Brain microvascular endothelial cell (primary cell): ENCODE results near the gene RUBCNL.

Source experiments
- DNase-seq: peaks from one replicate; pipeline ENCODE4 v3.0.0-alpha.2; 2020
- H3K27ac ChIP-seq: fragments of 250-450 bp; sonication (Bioruptor Pico); 2 replicates; pipeline ENCODE4 v1.5.1; 2020; ENCODE audit warnings: mild to moderate bottlenecking, moderate library complexity
- H3K27me3 ChIP-seq: fragments of 250-450 bp; sonication (Bioruptor Pico); replicated peaks from 2 replicates; pipeline ENCODE4 v1.5.1; 2020; ENCODE audit warnings: mild to moderate bottlenecking
- H3K36me3 ChIP-seq: fragments of 250-450 bp; sonication (Bioruptor Pico); replicated peaks from 2 replicates; pipeline ENCODE4 v1.5.1; 2020; ENCODE audit warnings: mild to moderate bottlenecking
- H3K4me3 ChIP-seq: 2 replicates; pipeline ENCODE4 v1.5.1; 2011; ENCODE audit warnings: low read depth, mild to moderate bottlenecking, control low read depth, low read length, moderate library complexity
- CTCF ChIP-seq: IDR thresholded peaks from 2 replicates; pipeline ENCODE4 v1.5.1; 2011; ENCODE audit warnings: low read depth, mild to moderate bottlenecking, moderate library complexity, low read length, control low read depth, inconsistent platforms; ENCODE audit errors: missing control alignments
- in situ Hi-C: cut with HindIII; loops from 2 replicates; pipeline ENCODE4 v1.10.0; 2017; ENCODE audit warnings: low sequenced_read_pairs, low pct_ligation_motif_present

RUBCNL gene

GRCh38 chr13:46295491-46296114, 91.4 kb downstream of the RUBCNL start:
- no peak for DNase-seq
- Histone ChIP-seq H3K4me3 (no peak overlapping the region), H3K36me3 (no peaks in the 10 kb centered on the region), H3K27ac (peak overlapping the region; percentile 88), H3K27me3 (no peaks in the 10 kb centered on the region)
- no peak for TF ChIP-seq CTCF
- in situ Hi-C loops = no loop called here

GRCh38 chr13:46293436-46293835, 93.6 kb downstream of the RUBCNL start:
- in situ Hi-C loops = no loop called here
- no peaks in the 10 kb centered on the region for H3K27me3 ChIP-seq
- TF ChIP-seq CTCF = no peak
- H3K4me3 ChIP-seq = no peak overlapping the region
- DNase-seq = no peak
- H3K36me3 ChIP-seq = no peaks in the 10 kb centered on the region
- H3K27ac ChIP-seq = no peak overlapping the region
